ENCODE results near the gene ADAMTS2. TPM values are rescaled to one million over a fixed set of nuclear protein-coding genes. Genes with fewer than 3 reads are reported as not detected.

The ADAMTS2 gene
- under 1 TPM in 1 of 3 donors, not detected in 2; 0.28 TPM for total RNA-seq
- total RNA-seq (2013) = not detected

GRCh38 chr5:179345433-179346321, at the start of gene ADAMTS2:
Gene ADAMTS2, minus strand, starts transcription at chr5:179345461. Its CDS starts 133 bp downstream, at chr5:179345328.
- H3K4me3 ChIP-seq (ENCODE audit: low read length) = no peak within 1 kb of the TSS

GRCh38 chr5:179393078-179393477, 47.8 kb upstream of the ADAMTS2 start:
- no peak for DNase-seq
- ATAC-seq = no peak
- 80% methylated on average over 4 of the region's 4 CpGs for WGBS (ENCODE audit: insufficient coverage)

More at GRCh38 chr5:179345433-179346321, at the start of gene ADAMTS2:
- 7% methylated on average over 66 of the region's 67 CpGs for WGBS (ENCODE audit: insufficient coverage)
- TF ChIP-seq CTCF (IDR thresholded peaks at IDR 0.05) = no peak
- H3K9me3 Mint-ChIP-seq = no peaks in the 10 kb centered on the region
- H3K27ac Mint-ChIP-seq = no peak within 1 kb of the TSS
- H3K27me3 Mint-ChIP-seq (ENCODE audit: low read depth in 2 of 2) = peaks cover 45 to 61% of the 10 kb centered on the region in 2 donors
- Histone ChIP-seq H3K4me1 (ENCODE audit: control insufficient read depth, insufficient read depth, low read length) (peaks cover 4% of the 10 kb centered on the region), H3K27me3 (ENCODE audit: control insufficient read depth, insufficient read depth, low read length) (peaks cover 11% of the 10 kb centered on the region), H3K36me3 (ENCODE audit: control insufficient read depth, insufficient read depth, low read length) (no peaks in the 10 kb centered on the region), H3K27ac (ENCODE audit: low read length) (no peak within 1 kb of the TSS), H3K9me3 (ENCODE audit: control insufficient read depth, insufficient read depth, low read length) (no peaks in the 10 kb centered on the region)
- H3K4me3 Mint-ChIP-seq = peak within 1 kb of the TSS; percentile 13
- DNase-seq (no peak), ATAC-seq (peak in 1 of 3 donors; percentile 35)
- H3K4me1 Mint-ChIP-seq = peaks cover 0 to 5% of the 10 kb centered on the region in 2 donors
- intact Hi-C loops (cut with micrococcal nuclease) = no loop called here
- no peaks in the 10 kb centered on the region for H3K36me3 Mint-ChIP-seq

GRCh38 chr5:179387151-179388110, 42.2 kb upstream of the ADAMTS2 start:
- Mint-ChIP-seq H3K27ac (no peak overlapping the region), H3K36me3 (peaks cover 21% of the 10 kb centered on the region), H3K9me3 (peaks cover 7 to 8% of the 10 kb centered on the region in 2 donors), H3K4me1 (no peaks in the 10 kb centered on the region), H3K4me3 (no peak overlapping the region), H3K27me3 (ENCODE audit: low read depth in 2 of 2) (peaks cover 2 to 16% of the 10 kb centered on the region in 2 donors)
- Histone ChIP-seq H3K36me3 (ENCODE audit: control insufficient read depth, insufficient read depth, low read length) (no peaks in the 10 kb centered on the region), H3K4me1 (ENCODE audit: control insufficient read depth, insufficient read depth, low read length) (no peaks in the 10 kb centered on the region), H3K9me3 (ENCODE audit: control insufficient read depth, insufficient read depth, low read length) (peaks cover 12% of the 10 kb centered on the region), H3K27ac (ENCODE audit: low read length) (no peak overlapping the region), H3K4me3 (ENCODE audit: low read length) (no peak overlapping the region), H3K27me3 (ENCODE audit: control insufficient read depth, insufficient read depth, low read length) (no peaks in the 10 kb centered on the region)
- DNase-seq (peak in 1 of 2 donors; percentile 7), ATAC-seq (no peak)
- intact Hi-C loops (cut with micrococcal nuclease) = no loop called here
- WGBS (ENCODE audit: insufficient coverage) = 83% methylated on average over 19 of the region's 19 CpGs
- no peak for TF ChIP-seq CTCF (IDR thresholded peaks at IDR 0.05)

More at GRCh38 chr5:179393078-179393477, 47.8 kb upstream of the ADAMTS2 start:
- H3K4me3 ChIP-seq (ENCODE audit: low read length) = no peak overlapping the region
- TF ChIP-seq CTCF (IDR thresholded peaks at IDR 0.05) = no peak
- intact Hi-C loops (cut with micrococcal nuclease) = no loop called here
- Mint-ChIP-seq H3K27ac (no peak overlapping the region), H3K36me3 (peaks cover 21% of the 10 kb centered on the region), H3K9me3 (peaks cover 8 to 9% of the 10 kb centered on the region in 2 donors), H3K4me3 (no peak overlapping the region), H3K27me3 (ENCODE audit: low read depth in 2 of 2) (peaks cover 6 to 29% of the 10 kb centered on the region in 2 donors), H3K4me1 (no peaks in the 10 kb centered on the region)
- H3K27me3 ChIP-seq (ENCODE audit: control insufficient read depth, insufficient read depth, low read length) = no peaks in the 10 kb centered on the region
- H3K4me1 ChIP-seq (ENCODE audit: control insufficient read depth, insufficient read depth, low read length) = no peaks in the 10 kb centered on the region
- H3K36me3 ChIP-seq (ENCODE audit: control insufficient read depth, insufficient read depth, low read length) = no peaks in the 10 kb centered on the region
- H3K27ac ChIP-seq (ENCODE audit: low read length) = no peak overlapping the region
- peaks cover 12% of the 10 kb centered on the region for H3K9me3 ChIP-seq (ENCODE audit: control insufficient read depth, insufficient read depth, low read length)

All from natural killer cell (primary cell).